HL-60 (cell line): ENCODE results near the gene GPD1L.

ENCODE experiments used
- DNase-seq, 2 experiments: peaks; one replicate each; pipeline ENCODE4 v3.0.0-alpha.2; 2010 to 2020; ENCODE audit warnings: low read depth in 1 of 2, low spot score in 1 of 2
- H3K27ac ChIP-seq: fragments of 250-450 bp; sonication (Bioruptor Pico); replicated peaks from 2 replicates; pipeline ENCODE4 v1.5.1; 2020; ENCODE audit warnings: mild to moderate bottlenecking, moderate library complexity
- H3K27me3 ChIP-seq: fragments of 250-450 bp; sonication (Bioruptor Pico); 2 replicates; pipeline ENCODE4 v1.5.1; 2021; ENCODE audit warnings: mild to moderate bottlenecking, moderate library complexity; ENCODE audit not compliant: insufficient read depth, poor library complexity, severe bottlenecking
- H3K4me3 ChIP-seq: replicated peaks from 2 replicates; pipeline ENCODE4 v1.5.1; 2011; ENCODE audit warnings: mild to moderate bottlenecking, control low read depth, low read length; ENCODE audit not compliant: insufficient read depth
- CTCF ChIP-seq: IDR thresholded peaks from one replicate; pipeline ENCODE4 v1.5.1; 2011; ENCODE audit warnings: low read length, control low read depth, inconsistent platforms; ENCODE audit not compliant: insufficient read depth
- GABPA ChIP-seq: IDR thresholded peaks from 2 replicates; pipeline ENCODE4 v1.6.1; 2012; ENCODE audit warnings: low read depth
- POLR2AphosphoS5 ChIP-seq: IDR thresholded peaks from 2 replicates; pipeline ENCODE4 v1.6.1; 2012; ENCODE audit warnings: low read depth
- REST ChIP-seq: IDR thresholded peaks from 2 replicates; pipeline ENCODE4 v1.6.1; 2012; ENCODE audit warnings: low read depth; ENCODE audit not compliant: insufficient replicate concordance
- SPI1 ChIP-seq: IDR thresholded peaks from 2 replicates; pipeline ENCODE4 v1.6.1; 2012; ENCODE audit warnings: low read depth, mild to moderate bottlenecking, borderline replicate concordance

The GPD1L gene

GRCh38 chr3:32125012-32125411 is 18.6 kb downstream of the GPD1L start:
- Histone ChIP-seq H3K27me3 (no peaks in the 10 kb centered on the region), H3K4me3 (no peak overlapping the region), H3K27ac (no peak overlapping the region)
- DNase-seq = no peak
- no peak for TF ChIP-seq REST
- no peak for TF ChIP-seq CTCF
- TF ChIP-seq GABPA = no peak
- TF ChIP-seq SPI1 = no peak
- TF ChIP-seq POLR2AphosphoS5 = no peak

- no peaks in the 10 kb centered on the region for H3K27me3 ChIP-seq
- DNase-seq = no peak
- no peak overlapping the region for H3K27ac ChIP-seq
- no peak overlapping the region for H3K4me3 ChIP-seq
- TF ChIP-seq SPI1 (no peak), GABPA (no peak), REST (no peak), CTCF (no peak), POLR2AphosphoS5 (no peak)
Observed at GRCh38 chr3:32126305-32127015, 20.0 kb downstream of the GPD1L start.

- TF ChIP-seq POLR2AphosphoS5 = no peak
- TF ChIP-seq SPI1 = no peak
- no peak for TF ChIP-seq CTCF
- TF ChIP-seq GABPA = no peak
- no peak for TF ChIP-seq REST
- DNase-seq = no peak
- Histone ChIP-seq H3K4me3 (no peak overlapping the region), H3K27ac (no peak overlapping the region), H3K27me3 (no peaks in the 10 kb centered on the region)
Observed at GRCh38 chr3:32127219-32127826, 20.9 kb downstream of the GPD1L start.
